PC-9 (cell line): ENCODE measurements around the gene DAB1. TPM values are rescaled to one million over a fixed set of nuclear protein-coding genes. Genes with fewer than 3 reads are reported as not detected.

Experiments
- BruUV-seq: library from RNA; stranded (reverse); fragments of 400-500 nt; replicated peaks from 2 replicates; lab custom pipeline; 2021; lab: Mats Ljungman, UMichigan
- CTCF ChIA-PET: fragments of 300-600 bp; sonication (Branson Sonifier 250); formaldehyde crosslinking; loops from one replicate; lab custom pipeline; 2022; ENCODE audit warnings: antibody characterized with exemption; lab: Charles Lee
- POLR2A ChIA-PET: fragments of 300-600 bp; sonication (Branson Sonifier 250); formaldehyde crosslinking; loops from one replicate; lab custom pipeline; 2022; ENCODE audit warnings: antibody characterized with exemption; ENCODE audit not compliant: unreplicated experiment; lab: Charles Lee
- DNase-seq, 2 experiments: peaks; one replicate each; pipeline versions ENCODE4 v3.0.0 to v3.0.0-alpha.2; 2015 to 2022; ENCODE audit warnings: mixed read lengths in 1 of 2
- H2AFZ ChIP-seq: fragments of 200-600 bp; sonication (generic); 2 replicates; pipeline ENCODE4 v1.8.1; 2017; ENCODE audit warnings: antibody characterized with exemption
- H3F3A ChIP-seq: fragments of 200-600 bp; sonication (generic); 2 replicates; pipeline ENCODE4 v1.8.1; 2017; ENCODE audit warnings: antibody characterized with exemption, mild to moderate bottlenecking, low read depth; ENCODE audit not compliant: insufficient read depth
- H3K27ac ChIP-seq: fragments of 200-600 bp; sonication (generic); 2 replicates; pipeline ENCODE4 v1.6.1; 2016; ENCODE audit warnings: mixed run types
- H3K27me3 ChIP-seq: fragments of 200-600 bp; sonication (generic); 2 replicates; pipeline ENCODE4 v1.6.1; 2016; ENCODE audit warnings: low read depth, mixed run types; ENCODE audit not compliant: insufficient read depth
- H3K36me3 ChIP-seq: fragments of 200-600 bp; sonication (generic); 2 replicates; pipeline ENCODE4 v1.6.1; 2016; ENCODE audit warnings: low read depth, mixed run types
- H3K4me1 ChIP-seq: fragments of 200-600 bp; sonication (generic); replicated peaks from 2 replicates; pipeline ENCODE4 v1.6.1; 2016; ENCODE audit warnings: mixed run types; ENCODE audit not compliant: insufficient read depth
- H3K4me2 ChIP-seq: fragments of 200-600 bp; sonication (generic); 2 replicates; pipeline ENCODE4 v1.6.1; 2017; ENCODE audit warnings: mixed run types
- H3K4me3 ChIP-seq: fragments of 200-600 bp; sonication (generic); 2 replicates; pipeline ENCODE4 v1.6.1; 2016; ENCODE audit warnings: mixed run types
- H3K79me2 ChIP-seq: fragments of 200-600 bp; sonication (generic); 2 replicates; pipeline ENCODE4 v1.6.1; 2017; ENCODE audit warnings: low read depth, mixed run types
- H3K9me2 ChIP-seq: fragments of 200-600 bp; sonication (generic); 2 replicates; pipeline ENCODE4 v1.8.1; 2017; ENCODE audit warnings: mild to moderate bottlenecking; ENCODE audit not compliant: insufficient read depth
- H3K9me3 ChIP-seq: fragments of 200-600 bp; sonication (generic); 2 replicates; pipeline ENCODE4 v1.8.1; 2016; ENCODE audit warnings: low read depth; ENCODE audit not compliant: insufficient read depth
- H4K20me1 ChIP-seq: fragments of 200-600 bp; sonication (generic); 2 replicates; pipeline ENCODE4 v1.8.1; 2017; ENCODE audit not compliant: insufficient read depth
- CTCF ChIP-seq: fragments of 200-600 bp; sonication (generic); conservative IDR thresholded peaks from 2 replicates; pipeline ENCODE4 v1.6.1; 2017; ENCODE audit warnings: mixed run types, antibody characterized with exemption, mild to moderate bottlenecking, moderate library complexity
- EZH2 ChIP-seq: fragments of 200-600 bp; sonication (generic); IDR thresholded peaks from 2 replicates; pipeline ENCODE4 v1.8.0; 2017; ENCODE audit warnings: antibody characterized with exemption, low read depth
- intact Hi-C: fragments of 100-400 bp; cut with micrococcal nuclease; formaldehyde crosslinking; loops from one replicate; pipeline ENCODE4 v1.10.0; 2022; ENCODE audit not compliant: unreplicated experiment
- total RNA-seq: library from RNA; stranded (reverse); gene quantifications from 2 replicates; pipeline ENCODE4 v1.2.3, GENCODE V29; 2021

Gene DAB1
- total RNA-seq, 1 experiment from 2014 or later: not detected

GRCh38 chr1:57293214-57293613 lies 130.6 kb downstream of the DAB1 start:
- no peaks in the 10 kb centered on the region for H3K9me2 ChIP-seq
- ChIA-PET CTCF (no interaction called here), POLR2A (no interaction called here)
- no peaks in the 10 kb centered on the region for H3K4me1 ChIP-seq
- no TSS peak for BruUV-seq
- DNase-seq: no peak
- no peak overlapping the region for H2AFZ ChIP-seq
- no peak overlapping the region for H3K4me2 ChIP-seq
- H3K27me3 ChIP-seq: peaks cover 4% of the 10 kb centered on the region; the same call in 1 of the 2 replicates
- no peaks in the 10 kb centered on the region for H3F3A ChIP-seq
- no peak overlapping the region for H3K27ac ChIP-seq
- TF ChIP-seq EZH2 (no peak), CTCF (no peak)
- intact Hi-C loops: no loop called here
- no peaks in the 10 kb centered on the region for H3K79me2 ChIP-seq
- no peaks in the 10 kb centered on the region for H3K36me3 ChIP-seq
- no peak overlapping the region for H3K4me3 ChIP-seq
- no peaks in the 10 kb centered on the region for H3K9me3 ChIP-seq
- H4K20me1 ChIP-seq: no peaks in the 10 kb centered on the region

- Histone ChIP-seq H3K27ac (no peak overlapping the region), H3K4me3 (no peak overlapping the region), H3K27me3 (peaks cover 4% of the 10 kb centered on the region; the same call in 1 of the 2 replicates), H3K9me3 (no peaks in the 10 kb centered on the region), H3K4me2 (no peak overlapping the region), H3K36me3 (no peaks in the 10 kb centered on the region), H3K9me2 (no peaks in the 10 kb centered on the region), H2AFZ (no peak overlapping the region), H3K4me1 (no peaks in the 10 kb centered on the region), H4K20me1 (no peaks in the 10 kb centered on the region; the same call in 1 of the 2 replicates), H3F3A (no peaks in the 10 kb centered on the region), H3K79me2 (no peaks in the 10 kb centered on the region)
- DNase-seq: no peak
- ChIA-PET POLR2A (no interaction called here), CTCF (no interaction called here)
- no TSS peak for BruUV-seq
- intact Hi-C loops: no loop called here
- TF ChIP-seq CTCF (no peak), EZH2 (no peak)
Measured at GRCh38 chr1:57289781-57290180, 134.1 kb downstream of the DAB1 start.

- H3K4me2 ChIP-seq: no peak overlapping the region
- no peaks in the 10 kb centered on the region for H3K9me3 ChIP-seq
- intact Hi-C loops: no loop called here
- H4K20me1 ChIP-seq: no peaks in the 10 kb centered on the region; the same call in 1 of the 2 replicates
- no peaks in the 10 kb centered on the region for H3F3A ChIP-seq
- no peaks in the 10 kb centered on the region for H3K79me2 ChIP-seq
- no peaks in the 10 kb centered on the region for H3K36me3 ChIP-seq
- no peak overlapping the region for H3K27ac ChIP-seq
- H3K4me3 ChIP-seq: no peak overlapping the region
- no peak for TF ChIP-seq CTCF
- TF ChIP-seq EZH2: no peak
- CTCF ChIA-PET: no interaction called here
- no peaks in the 10 kb centered on the region for H3K4me1 ChIP-seq
- no peak overlapping the region for H2AFZ ChIP-seq
- no peaks in the 10 kb centered on the region for H3K9me2 ChIP-seq
- BruUV-seq: no TSS peak
- 0 out of 2 replicates have a peak, but pooled peaks cover 3% of the 10 kb centered on the region for H3K27me3 ChIP-seq
- POLR2A ChIA-PET: no interaction called here
- DNase-seq: no peak
Measured at GRCh38 chr1:57285992-57286391, 137.9 kb downstream of the DAB1 start.
